ENCODE results near the gene SCLY.
A peak's percentile ranks its signal among the peaks of the same experiment; 100 is the strongest.
"Not testable (repeated sequence)": the region's sequence is repeated elsewhere in the genome, so short reads cannot be mapped to it uniquely, and the experiment has no call there.

Gene SCLY

GRCh38 chr2:238061315-238062202, 758 bp downstream of the SCLY start:
- no peaks in the 10 kb centered on the region for H3K27me3 ChIP-seq (replicated peaks; ENCODE audit: control insufficient read depth, insufficient read depth, low read length)

GRCh38 chr2:238063414-238064189, 2.8 kb downstream of the SCLY start:
- Histone ChIP-seq H3K36me3 (ENCODE audit: control insufficient read depth, insufficient read depth, low read length, severe bottlenecking) (peaks cover 21% of the 10 kb centered on the region), H3K4me1 (ENCODE audit: control insufficient read depth, insufficient read depth, low read length) (peaks cover 19% of the 10 kb centered on the region), H3K27me3 (replicated peaks; ENCODE audit: control insufficient read depth, insufficient read depth, low read length) (no peaks in the 10 kb centered on the region), H3K9me3 (ENCODE audit: control insufficient read depth, low read length) (no peaks in the 10 kb centered on the region), H3K4me3 (ENCODE audit: low read length) (no peak overlapping the region), H3K9ac (ENCODE audit: low read length) (no peak overlapping the region)
- no peak for DNase-seq (ENCODE audit: low read depth)

More at GRCh38 chr2:238061315-238062202, 758 bp downstream of the SCLY start:
- peaks cover 15% of the 10 kb centered on the region for H3K4me1 ChIP-seq (ENCODE audit: control insufficient read depth, insufficient read depth, low read length)
- peaks cover 15% of the 10 kb centered on the region for H3K36me3 ChIP-seq (ENCODE audit: control insufficient read depth, insufficient read depth, low read length, severe bottlenecking)
- peak overlapping the region; percentile 90 for H3K9ac ChIP-seq (ENCODE audit: low read length)
- peak; percentile 52 for DNase-seq (ENCODE audit: low read depth)
- no peaks in the 10 kb centered on the region for H3K9me3 ChIP-seq (ENCODE audit: control insufficient read depth, low read length)
- H3K4me3 ChIP-seq (ENCODE audit: low read length): peak overlapping the region; percentile 99

- H3K9me3 ChIP-seq (ENCODE audit: control insufficient read depth, low read length): no peaks in the 10 kb centered on the region
- no peak overlapping the region for H3K9ac ChIP-seq (ENCODE audit: low read length)
- no peaks in the 10 kb centered on the region for H3K27me3 ChIP-seq (replicated peaks; ENCODE audit: control insufficient read depth, insufficient read depth, low read length)
- H3K4me3 ChIP-seq (ENCODE audit: low read length): no peak overlapping the region
- H3K4me1 ChIP-seq (ENCODE audit: control insufficient read depth, insufficient read depth, low read length): peaks cover 20% of the 10 kb centered on the region
- peaks cover 25% of the 10 kb centered on the region for H3K36me3 ChIP-seq (ENCODE audit: control insufficient read depth, insufficient read depth, low read length, severe bottlenecking)
- DNase-seq (ENCODE audit: low read depth): no peak
These were observed 3.6 kb downstream of the SCLY start for GRCh38 chr2:238064376-238064775.

GRCh38 chr2:238065071-238065846, 4.5 kb downstream of the SCLY start:
- H3K4me1 ChIP-seq (ENCODE audit: control insufficient read depth, insufficient read depth, low read length): peaks cover 13% of the 10 kb centered on the region
- no peak for DNase-seq (ENCODE audit: low read depth)
- H3K36me3 ChIP-seq (ENCODE audit: control insufficient read depth, insufficient read depth, low read length, severe bottlenecking): peaks cover 32% of the 10 kb centered on the region
- no peaks in the 10 kb centered on the region for H3K9me3 ChIP-seq (ENCODE audit: control insufficient read depth, low read length)
- H3K27me3 ChIP-seq (replicated peaks; ENCODE audit: control insufficient read depth, insufficient read depth, low read length): no peaks in the 10 kb centered on the region
- H3K4me3 ChIP-seq (ENCODE audit: low read length): no peak overlapping the region
- no peak overlapping the region for H3K9ac ChIP-seq (ENCODE audit: low read length)

- no peaks in the 10 kb centered on the region for H3K9me3 ChIP-seq (ENCODE audit: control insufficient read depth, low read length)
- peaks cover 12% of the 10 kb centered on the region for H3K4me1 ChIP-seq (ENCODE audit: control insufficient read depth, insufficient read depth, low read length)
- H3K36me3 ChIP-seq (ENCODE audit: control insufficient read depth, insufficient read depth, low read length, severe bottlenecking): peaks cover 32% of the 10 kb centered on the region
- no peak overlapping the region for H3K9ac ChIP-seq (ENCODE audit: low read length)
- DNase-seq (ENCODE audit: low read depth): no peak
- H3K27me3 ChIP-seq (replicated peaks; ENCODE audit: control insufficient read depth, insufficient read depth, low read length): no peaks in the 10 kb centered on the region
- H3K4me3 ChIP-seq (ENCODE audit: low read length): no peak overlapping the region
These were observed 5.4 kb downstream of the SCLY start for GRCh38 chr2:238066218-238066617.

- H3K36me3 ChIP-seq (ENCODE audit: control insufficient read depth, insufficient read depth, low read length, severe bottlenecking): peaks cover 35% of the 10 kb centered on the region
- peaks cover 10% of the 10 kb centered on the region for H3K4me1 ChIP-seq (ENCODE audit: control insufficient read depth, insufficient read depth, low read length)
- not testable (repeated sequence) for H3K4me3 ChIP-seq (ENCODE audit: low read length); DNase-seq (ENCODE audit: low read depth); H3K27me3 ChIP-seq (replicated peaks; ENCODE audit: control insufficient read depth, insufficient read depth, low read length); H3K9me3 ChIP-seq (ENCODE audit: control insufficient read depth, low read length); H3K9ac ChIP-seq (ENCODE audit: low read length)
These were observed 5.9 kb downstream of the SCLY start for GRCh38 chr2:238066718-238067117.

GRCh38 chr2:238067939-238068338, 7.1 kb downstream of the SCLY start:
- Histone ChIP-seq H3K4me3 (ENCODE audit: low read length) (no peak overlapping the region), H3K36me3 (ENCODE audit: control insufficient read depth, insufficient read depth, low read length, severe bottlenecking) (peaks cover 47% of the 10 kb centered on the region), H3K4me1 (ENCODE audit: control insufficient read depth, insufficient read depth, low read length) (peaks cover 5% of the 10 kb centered on the region), H3K9ac (ENCODE audit: low read length) (no peak overlapping the region), H3K9me3 (ENCODE audit: control insufficient read depth, low read length) (peaks cover 11% of the 10 kb centered on the region), H3K27me3 (replicated peaks; ENCODE audit: control insufficient read depth, insufficient read depth, low read length) (no peaks in the 10 kb centered on the region)
- DNase-seq (ENCODE audit: low read depth): no peak

- no peak overlapping the region for H3K4me3 ChIP-seq (ENCODE audit: low read length)
- no peaks in the 10 kb centered on the region for H3K27me3 ChIP-seq (replicated peaks; ENCODE audit: control insufficient read depth, insufficient read depth, low read length)
- H3K4me1 ChIP-seq (ENCODE audit: control insufficient read depth, insufficient read depth, low read length): peaks cover 5% of the 10 kb centered on the region
- H3K9me3 ChIP-seq (ENCODE audit: control insufficient read depth, low read length): peaks cover 21% of the 10 kb centered on the region
- peaks cover 52% of the 10 kb centered on the region for H3K36me3 ChIP-seq (ENCODE audit: control insufficient read depth, insufficient read depth, low read length, severe bottlenecking)
- no peak overlapping the region for H3K9ac ChIP-seq (ENCODE audit: low read length)
- no peak for DNase-seq (ENCODE audit: low read depth)
These were observed 8.4 kb downstream of the SCLY start for GRCh38 chr2:238069021-238069709.

GRCh38 chr2:238069877-238070276, 9.1 kb downstream of the SCLY start:
- Histone ChIP-seq H3K4me3 (ENCODE audit: low read length) (no peak overlapping the region), H3K9ac (ENCODE audit: low read length) (no peak overlapping the region), H3K4me1 (ENCODE audit: control insufficient read depth, insufficient read depth, low read length) (peaks cover 5% of the 10 kb centered on the region), H3K9me3 (ENCODE audit: control insufficient read depth, low read length) (peaks cover 21% of the 10 kb centered on the region), H3K36me3 (ENCODE audit: control insufficient read depth, insufficient read depth, low read length, severe bottlenecking) (peaks cover 47% of the 10 kb centered on the region), H3K27me3 (replicated peaks; ENCODE audit: control insufficient read depth, insufficient read depth, low read length) (no peaks in the 10 kb centered on the region)
- no peak for DNase-seq (ENCODE audit: low read depth)

- Histone ChIP-seq H3K4me1 (ENCODE audit: control insufficient read depth, insufficient read depth, low read length) (no peaks in the 10 kb centered on the region), H3K9me3 (ENCODE audit: control insufficient read depth, low read length) (peaks cover 25% of the 10 kb centered on the region), H3K36me3 (ENCODE audit: control insufficient read depth, insufficient read depth, low read length, severe bottlenecking) (peaks cover 20% of the 10 kb centered on the region), H3K27me3 (replicated peaks; ENCODE audit: control insufficient read depth, insufficient read depth, low read length) (no peaks in the 10 kb centered on the region), H3K4me3 (ENCODE audit: low read length) (no peak overlapping the region), H3K9ac (ENCODE audit: low read length) (no peak overlapping the region)
- no peak for DNase-seq (ENCODE audit: low read depth)
These were observed 14.6 kb downstream of the SCLY start for GRCh38 chr2:238075397-238075796.

Data from adipocyte (in vitro differentiated cells).